SU-DHL-6 (cell line): ENCODE measurements around the gene MAPK11.

Experiments
- EZH2phosphoT487 ChIP-seq: fragments of 200-600 bp; sonication (generic), shearing (Covaris generic); conservative IDR thresholded peaks from 2 replicates; pipeline ENCODE4 v1.6.1; 2018; ENCODE audit warnings: mild to moderate bottlenecking, antibody characterized with exemption, low read length, moderate library complexity, mixed read lengths
- TF ChIP-seq, protein P1 (sequence below): fragments of 200-600 bp; sonication (generic); IDR thresholded peaks from one replicate; pipeline ENCODE4 v1.5.1; 2017; ENCODE audit warnings: antibody characterized with exemption, mild to moderate bottlenecking, low read length, moderate library complexity; ENCODE audit not compliant: insufficient read depth, poor library complexity, severe bottlenecking

DNA sequence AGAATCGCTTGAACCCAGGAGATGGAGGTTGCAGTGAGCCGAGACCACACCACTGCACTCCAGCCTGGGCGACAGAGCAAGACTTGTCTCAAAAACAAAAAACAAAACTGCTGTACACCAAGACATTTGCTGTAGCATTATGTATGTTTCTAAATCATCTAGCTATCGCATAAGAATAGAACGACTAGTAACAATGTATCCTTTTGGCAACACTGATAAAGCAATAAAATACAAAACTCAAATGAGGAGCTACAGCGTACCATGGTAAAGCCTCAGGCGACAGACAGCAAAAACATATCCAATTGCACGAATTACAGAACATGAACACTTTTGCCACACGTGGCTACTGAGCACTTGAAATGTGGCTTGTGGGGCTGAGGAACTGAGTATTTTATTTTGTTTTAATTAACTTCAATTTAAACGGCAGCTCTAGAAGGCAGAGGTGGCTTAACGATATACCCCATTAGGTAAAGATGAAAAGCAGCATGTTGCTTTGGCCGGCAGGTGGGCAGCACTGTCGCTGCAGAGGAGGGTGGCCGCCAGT is 27.7 kb downstream of the MAPK11 start:
- TF ChIP-seq, protein P1, sequence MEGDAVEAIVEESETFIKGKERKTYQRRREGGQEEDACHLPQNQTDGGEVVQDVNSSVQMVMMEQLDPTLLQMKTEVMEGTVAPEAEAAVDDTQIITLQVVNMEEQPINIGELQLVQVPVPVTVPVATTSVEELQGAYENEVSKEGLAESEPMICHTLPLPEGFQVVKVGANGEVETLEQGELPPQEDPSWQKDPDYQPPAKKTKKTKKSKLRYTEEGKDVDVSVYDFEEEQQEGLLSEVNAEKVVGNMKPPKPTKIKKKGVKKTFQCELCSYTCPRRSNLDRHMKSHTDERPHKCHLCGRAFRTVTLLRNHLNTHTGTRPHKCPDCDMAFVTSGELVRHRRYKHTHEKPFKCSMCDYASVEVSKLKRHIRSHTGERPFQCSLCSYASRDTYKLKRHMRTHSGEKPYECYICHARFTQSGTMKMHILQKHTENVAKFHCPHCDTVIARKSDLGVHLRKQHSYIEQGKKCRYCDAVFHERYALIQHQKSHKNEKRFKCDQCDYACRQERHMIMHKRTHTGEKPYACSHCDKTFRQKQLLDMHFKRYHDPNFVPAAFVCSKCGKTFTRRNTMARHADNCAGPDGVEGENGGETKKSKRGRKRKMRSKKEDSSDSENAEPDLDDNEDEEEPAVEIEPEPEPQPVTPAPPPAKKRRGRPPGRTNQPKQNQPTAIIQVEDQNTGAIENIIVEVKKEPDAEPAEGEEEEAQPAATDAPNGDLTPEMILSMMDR = no peak
- no peak for TF ChIP-seq EZH2phosphoT487
